Keratinocyte (primary cell): ENCODE data around the gene ANKRD17. TPM values are rescaled to one million over a fixed set of nuclear protein-coding genes. Genes with fewer than 3 reads are reported as not detected.

ENCODE experiments used
- DNase-seq: peaks from one replicate; pipeline ENCODE4 v3.0.0-alpha.2; 2011; ENCODE audit warnings: low read depth, missing footprints, low spot score
- FAIRE-seq: peaks from 2 replicates; lab custom pipeline; 2011; peaks lifted over from hg19 to GRCh38; lab: Jason Lieb, UNC
- H2AFZ ChIP-seq: 2 replicates; pipeline ENCODE4 v1.6.0; 2012; ENCODE audit warnings: low read length, control low read depth, inconsistent platforms; ENCODE audit not compliant: control insufficient read depth
- H3K27ac ChIP-seq: 2 replicates; pipeline ENCODE4 v1.5.1; 2011; ENCODE audit warnings: low read length; ENCODE audit not compliant: control insufficient read depth, insufficient read depth
- H3K27me3 ChIP-seq: 3 replicates; pipeline ENCODE4 v1.6.0; 2011; ENCODE audit warnings: low read length; ENCODE audit not compliant: control insufficient read depth, insufficient read depth; ENCODE audit errors: extremely low read depth
- H3K36me3 ChIP-seq, 2 experiments: 2 replicates in 1 of 2; 3 replicates in 1 of 2; pipeline ENCODE4 v1.5.1; 2011; ENCODE audit warnings: low read length in 2 of 2, mild to moderate bottlenecking in 1 of 2; ENCODE audit not compliant: control insufficient read depth in 2 of 2, insufficient read depth in 2 of 2; ENCODE audit errors: extremely low read depth in 1 of 2
- H3K4me1 ChIP-seq: 3 replicates; pipeline ENCODE4 v1.5.1; 2011; ENCODE audit warnings: low read length; ENCODE audit not compliant: control insufficient read depth, insufficient read depth; ENCODE audit errors: extremely low read depth
- H3K4me2 ChIP-seq: 3 replicates; pipeline ENCODE4 v1.6.0; 2011; ENCODE audit warnings: low read depth, low read length; ENCODE audit not compliant: control insufficient read depth, insufficient read depth; ENCODE audit errors: extremely low read depth
- H3K4me3 ChIP-seq, 3 experiments: fragments of 200-600 bp in 1 of 3; sonication (generic) in 1 of 3; 2 replicates in 2 of 3; 3 replicates in 1 of 3; pipeline ENCODE4 v1.5.1; 2011 to 2016; ENCODE audit warnings: low read length in 3 of 3, mild to moderate bottlenecking in 3 of 3, control low read depth in 2 of 3, inconsistent platforms in 1 of 3, low read depth in 1 of 3, mixed read lengths in 1 of 3, mixed run types in 1 of 3, moderate library complexity in 1 of 3; ENCODE audit not compliant: control insufficient read depth in 2 of 3, insufficient read depth in 2 of 3; ENCODE audit errors: extremely low read depth in 1 of 3
- H3K79me2 ChIP-seq: 2 replicates; pipeline ENCODE4 v1.6.0; 2012; ENCODE audit warnings: low read length; ENCODE audit not compliant: control insufficient read depth, insufficient read depth
- H3K9ac ChIP-seq: 3 replicates; pipeline ENCODE4 v1.6.0; 2011; ENCODE audit warnings: low read length; ENCODE audit not compliant: control insufficient read depth, insufficient read depth; ENCODE audit errors: extremely low read depth
- H3K9me1 ChIP-seq: 3 replicates; pipeline ENCODE4 v1.6.0; 2011; ENCODE audit warnings: low read length; ENCODE audit not compliant: control insufficient read depth, insufficient read depth; ENCODE audit errors: extremely low read depth
- H3K9me3 ChIP-seq: 2 replicates; pipeline ENCODE4 v1.5.1; 2012; ENCODE audit warnings: low read depth, low read length; ENCODE audit not compliant: control insufficient read depth
- H4K20me1 ChIP-seq: 3 replicates; pipeline ENCODE4 v1.6.0; 2011; ENCODE audit warnings: low read length; ENCODE audit not compliant: control insufficient read depth, insufficient read depth; ENCODE audit errors: extremely low read depth
- EZH2 ChIP-seq: IDR thresholded peaks from one replicate; pipeline ENCODE4 v1.6.1; 2012; ENCODE audit warnings: inconsistent platforms, mild to moderate bottlenecking, low read length, moderate library complexity
- dilution Hi-C: fragments of 300-500 bp; cut with MboI; formaldehyde crosslinking; loops from one replicate; pipeline ENCODE4 v1.7.0; 2020; ENCODE audit warnings: low sequenced_read_pairs; ENCODE audit not compliant: extremely low pct_ligation_motif_present
- polyA plus RNA-seq, 5 experiments: library from polyadenylated mRNA; depleted of rRNA in 3 of 5; stranded (reverse) in 3 of 5; stranded (forward) in 1 of 5; unstranded in 1 of 5; fragments of >200 nt; gene quantifications; 1 replicate in 1 of 5; 2 replicates in 3 of 5; 3 replicates in 1 of 5; pipeline versions ENCODE4 v1.2.1 to v1.2.3, GENCODE V29; 2011 to 2012; ENCODE audit warnings: missing spikeins in 2 of 5, low read depth in 1 of 5, low replicate concordance in 1 of 5
- TF ChIP-seq, protein P1 (sequence below), 3 experiments: IDR thresholded peaks in 1 of 3; conservative IDR thresholded peaks in 1 of 3; optimal IDR thresholded peaks in 1 of 3; 2 replicates in 2 of 3; 3 replicates in 1 of 3; pipeline versions ENCODE3 to v1.5.1; 2011; ENCODE audit warnings: low read length in 3 of 3, mild to moderate bottlenecking in 3 of 3, moderate library complexity in 2 of 3, control low read depth in 1 of 3, inconsistent platforms in 1 of 3; ENCODE audit not compliant: insufficient read depth in 2 of 3; ENCODE audit errors: extremely low read depth in 1 of 3

ANKRD17 gene
- polyA plus RNA-seq, 1 donor (not counting 4 experiments of a cell fraction or from before 2014, with no cell fraction given) = 51.5 TPM

DNA sequence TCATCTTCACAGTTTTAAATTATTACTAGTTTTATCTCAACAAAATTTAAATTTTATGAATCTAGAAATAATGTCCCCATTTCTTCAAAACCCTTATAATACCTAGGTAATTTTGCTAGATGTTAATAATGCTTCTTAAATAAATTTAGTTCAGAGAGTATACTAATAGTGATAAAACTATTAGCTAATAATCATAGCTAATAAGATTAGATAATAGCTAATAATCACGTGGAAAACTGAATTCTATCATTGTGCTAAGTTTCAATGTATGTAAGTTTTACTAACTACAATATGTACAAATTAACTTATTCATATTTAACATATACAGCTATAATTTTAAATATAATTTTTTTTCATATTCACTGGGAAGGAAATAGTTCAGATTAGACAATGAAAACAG lies 10.2 kb downstream of the ANKRD17 start:
- H3K36me3 ChIP-seq = peaks cover 0 to 8% of the 10 kb centered on the region in 2 experiments
- H3K4me2 ChIP-seq = no peak overlapping the region
- H3K79me2 ChIP-seq = peaks cover 100% of the 10 kb centered on the region
- DNase-seq = no peak
- dilution Hi-C loops = no loop called here
- no peaks in the 10 kb centered on the region for H3K4me1 ChIP-seq
- TF ChIP-seq, protein P1, sequence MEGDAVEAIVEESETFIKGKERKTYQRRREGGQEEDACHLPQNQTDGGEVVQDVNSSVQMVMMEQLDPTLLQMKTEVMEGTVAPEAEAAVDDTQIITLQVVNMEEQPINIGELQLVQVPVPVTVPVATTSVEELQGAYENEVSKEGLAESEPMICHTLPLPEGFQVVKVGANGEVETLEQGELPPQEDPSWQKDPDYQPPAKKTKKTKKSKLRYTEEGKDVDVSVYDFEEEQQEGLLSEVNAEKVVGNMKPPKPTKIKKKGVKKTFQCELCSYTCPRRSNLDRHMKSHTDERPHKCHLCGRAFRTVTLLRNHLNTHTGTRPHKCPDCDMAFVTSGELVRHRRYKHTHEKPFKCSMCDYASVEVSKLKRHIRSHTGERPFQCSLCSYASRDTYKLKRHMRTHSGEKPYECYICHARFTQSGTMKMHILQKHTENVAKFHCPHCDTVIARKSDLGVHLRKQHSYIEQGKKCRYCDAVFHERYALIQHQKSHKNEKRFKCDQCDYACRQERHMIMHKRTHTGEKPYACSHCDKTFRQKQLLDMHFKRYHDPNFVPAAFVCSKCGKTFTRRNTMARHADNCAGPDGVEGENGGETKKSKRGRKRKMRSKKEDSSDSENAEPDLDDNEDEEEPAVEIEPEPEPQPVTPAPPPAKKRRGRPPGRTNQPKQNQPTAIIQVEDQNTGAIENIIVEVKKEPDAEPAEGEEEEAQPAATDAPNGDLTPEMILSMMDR (optimal IDR thresholded peaks at IDR 0.05 in 1 of 3, IDR thresholded peaks at IDR 0.05 in 1 of 3, conservative IDR thresholded peaks at IDR 0.05 in 1 of 3; ENCODE audit: extremely low read depth in 1 of 3, insufficient read depth in 2 of 3, low read length in 3 of 3) = no peak
- no peak for TF ChIP-seq EZH2
- FAIRE-seq = no peak
- H3K9ac ChIP-seq = no peak overlapping the region
- H2AFZ ChIP-seq = no peak overlapping the region
- H3K27me3 ChIP-seq = no peaks in the 10 kb centered on the region
- no peaks in the 10 kb centered on the region for H3K9me3 ChIP-seq
- H3K9me1 ChIP-seq = no peaks in the 10 kb centered on the region
- no peak overlapping the region for H3K4me3 ChIP-seq
- H3K27ac ChIP-seq = no peak overlapping the region
- H4K20me1 ChIP-seq = peaks cover 3% of the 10 kb centered on the region

DNA sequence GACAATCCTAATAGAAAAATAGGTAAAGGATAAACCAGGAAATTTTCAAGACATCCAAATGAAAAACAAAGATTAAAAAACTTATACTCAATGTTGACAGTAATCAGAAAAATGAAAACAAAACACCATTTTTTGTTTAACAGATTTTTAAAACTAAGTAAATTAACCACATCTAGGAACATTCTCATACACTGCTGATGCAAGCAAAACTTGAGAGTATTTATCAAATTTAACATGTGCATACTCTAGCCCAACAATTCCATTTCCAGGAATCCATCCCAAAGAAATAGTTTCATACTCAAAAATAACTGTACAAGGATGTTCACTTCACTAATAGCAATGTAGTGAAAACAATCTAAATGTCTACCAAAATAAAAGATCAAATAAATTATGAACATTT lies 11.5 kb downstream of the ANKRD17 start:
- Histone ChIP-seq H4K20me1 (peaks cover 3% of the 10 kb centered on the region), H3K36me3 (peaks cover 0 to 8% of the 10 kb centered on the region in 2 experiments), H3K4me1 (no peaks in the 10 kb centered on the region), H2AFZ (no peak overlapping the region), H3K9ac (no peak overlapping the region), H3K4me2 (no peak overlapping the region), H3K4me3 (no peak overlapping the region), H3K9me1 (no peaks in the 10 kb centered on the region), H3K9me3 (no peaks in the 10 kb centered on the region), H3K27me3 (no peaks in the 10 kb centered on the region), H3K27ac (no peak overlapping the region), H3K79me2 (peaks cover 100% of the 10 kb centered on the region)
- FAIRE-seq (no peak), DNase-seq (no peak)
- dilution Hi-C loops = no loop called here
- TF ChIP-seq EZH2 = no peak
- TF ChIP-seq, protein P1 (optimal IDR thresholded peaks at IDR 0.05 in 1 of 3, IDR thresholded peaks at IDR 0.05 in 1 of 3, conservative IDR thresholded peaks at IDR 0.05 in 1 of 3; ENCODE audit: extremely low read depth in 1 of 3, insufficient read depth in 2 of 3, low read length in 3 of 3) = no peak
